GM19035 (cell line): ENCODE measurements around the gene CUL1.

Source experiments
- ATAC-seq: cut with Tn5 transposase; IDR thresholded peaks from one replicate; pipeline ENCODE4 v1.9.1; 2021; ENCODE audit not compliant: unreplicated experiment

CUL1 gene

DNA sequence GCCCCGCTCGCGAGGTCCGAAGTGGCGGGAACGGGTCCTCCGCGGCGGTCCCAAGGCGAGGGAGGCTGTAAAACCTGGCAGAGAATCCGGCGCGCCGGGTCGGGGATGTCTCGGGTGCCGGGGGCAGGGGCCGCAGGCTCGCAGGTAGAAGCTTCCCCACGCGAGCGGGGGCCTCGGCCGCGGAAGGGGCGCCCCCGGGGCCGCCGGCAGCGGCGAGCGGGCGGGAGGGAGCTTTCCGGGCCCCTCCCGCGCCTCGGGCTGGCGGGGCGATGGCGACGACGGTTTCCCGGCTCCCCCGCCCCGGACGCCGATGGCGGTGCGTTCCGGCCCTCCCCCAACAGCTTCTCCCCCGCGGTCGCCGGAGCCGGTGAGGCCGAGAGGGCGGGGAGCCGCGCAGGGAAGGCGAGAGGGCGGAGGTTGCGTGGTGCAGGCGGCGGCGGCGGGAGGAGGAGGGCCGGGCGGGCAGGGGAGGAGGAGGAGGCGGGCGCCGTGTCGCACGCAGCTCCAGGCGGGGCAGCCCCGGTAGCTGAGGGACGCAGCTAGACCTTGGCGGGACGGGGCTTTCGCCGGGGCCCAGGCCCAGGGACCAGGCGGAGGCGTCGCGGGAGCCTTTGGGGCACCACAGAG is at the start of gene CUL1:
Gene CUL1 (plus strand): TSS at position 507 of the 627 bp plus-strand sequence. CDS start 31,220 bp downstream, outside the sequence.
- peak; percentile 75 for ATAC-seq

DNA sequence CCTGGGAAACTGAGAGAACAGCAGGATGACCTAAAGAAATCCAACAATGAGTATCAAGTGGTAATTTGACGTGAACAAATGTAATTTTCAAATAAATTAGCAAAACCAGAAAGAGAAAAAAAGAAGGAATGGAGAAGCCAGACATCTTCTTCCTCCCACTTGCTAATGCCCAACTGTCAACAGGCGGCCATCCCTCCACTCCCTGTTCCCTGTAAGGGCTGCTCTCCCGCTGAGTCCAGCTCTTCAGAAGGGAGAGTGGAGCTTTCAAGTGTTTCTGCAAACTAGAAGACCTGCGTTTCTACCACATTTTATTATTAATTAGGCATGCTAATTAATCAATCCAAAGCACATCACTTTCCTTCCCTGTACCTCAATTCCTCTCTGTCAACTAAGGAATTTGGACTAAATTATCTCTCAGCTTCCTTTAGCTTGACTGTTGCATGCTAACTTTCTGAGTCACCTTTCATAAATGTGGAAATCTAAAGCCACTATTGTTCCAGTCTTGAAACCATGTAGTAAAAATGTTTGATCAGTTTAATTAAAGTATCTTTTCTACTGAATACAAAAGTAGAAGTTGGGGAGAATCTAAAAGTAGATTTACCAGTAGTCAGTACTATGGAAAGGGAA is 48.4 kb upstream of the CUL1 start:
- ATAC-seq: no peak

DNA sequence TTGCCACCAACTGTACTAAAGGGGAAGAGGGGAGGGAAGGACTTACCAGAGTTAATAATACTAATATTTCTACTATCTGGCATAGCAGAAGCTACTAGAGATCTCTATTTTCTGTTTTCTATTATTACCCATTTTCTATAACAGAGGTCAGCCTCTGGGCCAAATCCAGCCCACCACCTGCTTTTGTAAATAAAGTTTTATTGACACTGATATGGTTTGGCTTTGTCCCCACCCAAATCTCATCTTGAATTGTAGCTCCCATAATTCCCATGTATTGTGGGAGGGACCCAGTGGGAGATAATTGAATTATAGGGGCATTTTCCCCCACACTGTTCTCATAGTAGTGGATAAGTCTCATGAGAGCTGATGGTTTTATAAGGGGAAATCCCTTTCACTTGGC is 45.9 kb upstream of the CUL1 start:
- no peak for ATAC-seq

DNA sequence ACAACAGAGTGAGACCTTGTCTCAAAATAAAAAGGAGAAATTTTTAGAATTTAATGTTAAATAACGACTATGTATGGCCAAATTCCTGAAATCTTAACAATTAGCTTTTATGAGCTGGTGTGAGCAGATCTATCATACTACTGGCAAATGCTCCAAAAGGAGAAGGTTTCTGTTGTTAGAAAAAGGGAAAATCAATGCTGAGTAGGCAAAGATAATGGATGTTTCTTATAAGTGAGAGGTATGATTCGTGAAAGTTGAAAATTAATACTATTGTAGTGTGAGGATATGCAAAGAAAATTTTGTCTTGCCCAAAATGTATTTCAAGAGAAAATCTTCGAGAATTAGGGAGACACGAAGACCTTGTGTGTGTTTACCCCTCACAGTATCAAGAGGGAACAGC is 40.8 kb upstream of the CUL1 start:
- no peak for ATAC-seq

DNA sequence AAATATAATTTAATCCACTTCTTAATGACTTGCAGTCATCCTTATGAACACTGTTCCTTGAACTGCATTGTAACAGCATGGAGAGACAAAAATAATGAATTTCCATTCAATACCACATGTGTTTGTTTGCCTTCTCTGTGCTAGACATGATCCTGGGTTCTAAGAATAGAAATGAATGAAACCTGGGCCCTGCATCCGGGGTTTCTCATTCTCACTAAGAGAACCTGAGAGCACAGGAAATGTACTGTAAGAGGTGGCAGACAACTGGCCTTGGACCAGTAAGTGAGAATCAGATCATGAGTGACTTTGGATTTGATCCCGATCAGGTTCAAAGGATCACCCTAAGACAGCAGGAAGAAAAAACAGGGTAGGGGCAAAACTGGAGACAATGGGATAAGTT is 37.2 kb upstream of the CUL1 start:
- ATAC-seq: no peak

DNA sequence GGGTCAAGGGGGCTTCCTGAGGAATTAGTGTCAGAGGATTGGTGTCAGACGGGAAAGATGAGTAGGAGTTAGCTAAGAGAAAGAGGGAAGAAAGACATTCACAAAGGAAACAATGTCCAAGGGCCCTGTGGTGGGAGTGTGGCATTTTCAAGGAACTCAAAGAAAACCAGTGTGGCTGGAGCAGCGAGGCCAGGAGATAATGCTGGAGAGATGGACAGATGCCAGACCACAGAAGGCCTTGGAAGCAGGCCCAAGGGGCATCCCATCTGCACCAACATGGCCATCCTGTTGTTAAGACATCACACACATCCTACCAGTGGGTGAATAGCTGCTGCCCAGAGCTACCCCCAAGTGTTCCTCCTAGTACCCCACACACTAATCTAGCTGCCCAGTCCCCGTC is 36.1 kb upstream of the CUL1 start:
- ATAC-seq: no peak

DNA sequence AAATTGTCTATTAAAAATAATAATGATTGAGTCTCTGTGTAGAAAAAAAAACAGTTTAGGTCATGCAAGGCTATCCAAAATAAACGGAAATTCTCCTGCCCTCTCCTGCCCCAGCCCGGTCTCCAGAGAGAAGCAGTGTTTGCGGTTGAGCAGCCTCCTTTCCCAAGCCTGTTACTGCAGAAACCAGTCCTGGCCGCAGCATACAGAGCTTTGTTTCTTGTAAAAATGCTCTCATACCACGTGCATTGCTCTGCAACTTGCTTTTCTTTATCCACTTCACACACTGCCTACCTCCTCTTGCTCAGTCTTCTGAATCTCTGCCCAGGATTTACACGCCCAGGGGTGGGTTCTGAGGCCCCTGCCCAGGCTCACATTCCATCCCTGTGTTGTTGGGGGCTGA is 34.4 kb upstream of the CUL1 start:
- no peak for ATAC-seq

DNA sequence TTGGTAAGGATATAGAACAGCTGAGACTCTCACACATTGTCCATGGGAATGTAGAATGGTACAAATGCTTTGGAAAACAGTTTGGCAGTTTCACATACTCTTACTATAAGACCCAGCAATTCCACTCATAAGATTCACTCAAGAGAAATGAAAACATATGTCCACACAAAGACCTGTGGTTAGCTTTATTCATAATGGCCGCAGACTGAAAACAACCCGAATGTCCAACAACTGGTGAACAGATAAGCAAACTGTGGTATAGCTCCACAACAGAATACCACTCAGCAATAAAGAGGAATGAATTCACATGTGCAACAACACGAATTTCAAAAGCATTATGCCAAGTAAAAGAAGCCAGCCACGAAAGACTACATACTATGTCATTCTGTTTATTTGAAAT is 33.5 kb upstream of the CUL1 start:
- no peak for ATAC-seq

DNA sequence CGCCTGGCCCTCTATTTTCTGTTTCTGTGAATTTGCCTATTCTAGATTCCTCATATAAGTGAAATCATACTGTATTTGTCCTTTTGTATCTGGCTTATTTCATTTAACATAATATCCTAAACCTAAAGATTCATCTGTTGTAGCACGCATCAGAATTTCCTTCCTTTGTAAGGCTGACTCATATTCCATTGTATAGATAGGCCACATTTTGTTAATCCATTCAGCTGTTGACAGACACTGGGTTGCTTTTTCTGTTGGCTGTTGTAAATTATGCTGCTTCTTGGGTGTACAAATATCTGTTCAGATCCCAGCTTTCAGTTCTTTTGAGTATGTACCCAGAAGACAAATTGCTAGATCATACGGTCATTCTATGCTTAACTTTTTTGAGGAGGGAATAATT is 28.8 kb upstream of the CUL1 start:
- no peak for ATAC-seq

DNA sequence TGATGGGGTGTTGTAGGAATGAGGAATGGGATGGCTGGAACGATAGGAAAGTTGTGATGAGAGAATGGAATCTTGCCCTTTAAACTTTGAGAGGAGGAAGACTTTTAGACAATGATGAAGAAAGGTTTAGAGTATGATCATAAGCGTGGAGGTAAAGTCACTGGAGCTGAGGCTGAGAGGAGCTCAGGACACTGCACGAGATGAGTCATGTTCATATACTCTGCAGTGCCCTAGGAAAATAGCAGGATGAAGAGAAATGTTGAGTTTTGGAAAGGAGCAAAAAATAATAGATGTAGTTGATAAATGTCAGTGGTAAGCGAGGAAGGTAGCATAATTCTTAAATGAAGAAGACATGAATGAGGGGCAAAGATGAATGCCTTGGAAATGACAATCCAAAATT is 28.3 kb upstream of the CUL1 start:
- no peak for ATAC-seq

DNA sequence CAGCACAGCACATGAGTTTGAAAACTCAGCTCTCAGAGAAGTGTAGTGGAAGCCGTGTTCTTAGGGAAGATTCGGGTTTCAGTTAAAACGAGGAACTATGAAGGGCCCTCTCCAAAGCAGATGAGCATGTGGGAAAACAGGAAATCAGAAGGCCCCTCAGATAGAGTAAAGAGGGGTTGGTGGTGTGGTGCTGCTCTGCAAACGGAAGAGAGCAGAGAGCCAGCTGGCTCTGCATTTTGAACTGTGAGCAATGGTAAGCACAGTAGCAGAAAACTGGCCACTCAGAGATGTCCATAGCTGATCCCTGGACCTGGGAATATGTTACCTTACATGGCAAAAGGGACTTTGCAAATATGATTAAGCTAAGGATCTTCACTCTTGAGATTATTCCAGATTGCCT is 27.9 kb upstream of the CUL1 start:
- no peak for ATAC-seq

DNA sequence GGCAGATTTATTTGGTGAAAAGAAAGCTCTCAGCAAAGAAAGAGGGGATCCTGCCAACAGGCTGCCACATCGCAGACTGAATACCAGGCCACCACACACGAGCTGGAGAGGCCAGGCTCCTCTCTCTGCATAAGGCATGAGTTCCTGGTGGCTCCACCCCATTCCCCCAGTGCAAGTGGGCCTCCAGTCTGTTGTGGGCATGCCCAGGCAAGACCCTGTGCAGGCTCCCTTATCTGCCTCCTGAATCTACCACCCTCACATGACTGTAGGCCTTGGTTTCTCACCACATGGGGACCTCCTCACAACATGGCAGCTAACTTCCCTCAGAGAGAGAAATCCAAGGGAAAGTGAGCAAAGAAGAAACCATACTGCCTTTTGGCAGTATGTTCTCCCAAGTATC is 26.7 kb upstream of the CUL1 start:
- no peak for ATAC-seq

DNA sequence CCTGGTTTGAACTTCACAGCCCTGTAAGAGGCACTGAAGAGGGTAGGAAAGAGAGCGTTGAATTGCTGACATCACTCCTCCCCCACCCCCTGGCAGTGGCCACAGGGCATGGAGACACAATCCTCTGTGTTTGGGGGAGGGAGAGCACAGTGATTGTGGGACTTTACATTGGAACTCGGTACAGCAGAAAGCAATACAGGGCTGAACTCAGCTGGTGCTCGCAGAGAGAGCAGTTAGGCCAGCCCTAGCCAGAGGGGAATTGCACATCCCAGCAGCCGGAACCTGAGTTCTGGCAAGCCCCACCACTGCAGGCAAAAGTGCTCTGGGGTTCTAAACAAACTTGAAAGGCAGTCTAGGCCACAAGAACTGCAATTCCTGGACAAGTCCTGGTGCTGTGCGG is 24.0 kb upstream of the CUL1 start:
- no peak for ATAC-seq

DNA sequence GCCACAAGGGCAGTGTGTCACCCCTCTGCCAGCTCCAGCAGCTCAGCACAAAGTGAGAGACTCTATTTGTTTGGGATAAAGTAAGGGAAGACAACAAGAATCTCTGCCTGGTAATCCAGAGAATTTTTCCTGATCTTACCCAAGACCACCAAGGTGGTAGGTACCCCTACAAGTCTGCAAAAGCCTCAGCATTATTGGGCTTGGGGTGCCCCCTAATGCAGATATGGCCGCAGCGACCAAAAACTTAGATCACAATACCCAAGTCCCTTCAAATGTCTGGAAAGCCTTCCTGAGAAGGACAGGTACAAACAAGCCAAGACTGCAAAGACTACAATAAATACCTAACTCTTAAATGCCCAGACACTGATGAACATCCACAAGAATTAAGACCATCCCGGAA is 22.4 kb upstream of the CUL1 start:
- ATAC-seq: no peak

DNA sequence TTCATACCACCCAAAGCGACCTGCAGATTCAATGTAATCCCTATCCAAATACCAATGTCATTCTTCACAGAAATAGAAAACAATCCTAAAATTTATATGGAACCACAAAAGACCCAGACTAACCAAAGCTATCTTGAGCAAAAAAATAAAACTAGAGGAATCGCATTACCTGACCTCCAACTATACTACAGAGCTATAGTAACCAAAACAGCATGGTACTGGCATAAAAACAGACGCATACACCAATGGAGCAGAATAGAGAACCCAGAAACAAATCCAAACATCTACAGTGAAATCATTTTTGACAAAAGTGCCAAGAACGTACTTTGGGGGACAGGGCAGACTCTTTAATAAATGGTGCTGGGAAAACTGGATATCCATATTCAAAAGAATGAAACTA is 16.9 kb upstream of the CUL1 start:
- no peak for ATAC-seq

DNA sequence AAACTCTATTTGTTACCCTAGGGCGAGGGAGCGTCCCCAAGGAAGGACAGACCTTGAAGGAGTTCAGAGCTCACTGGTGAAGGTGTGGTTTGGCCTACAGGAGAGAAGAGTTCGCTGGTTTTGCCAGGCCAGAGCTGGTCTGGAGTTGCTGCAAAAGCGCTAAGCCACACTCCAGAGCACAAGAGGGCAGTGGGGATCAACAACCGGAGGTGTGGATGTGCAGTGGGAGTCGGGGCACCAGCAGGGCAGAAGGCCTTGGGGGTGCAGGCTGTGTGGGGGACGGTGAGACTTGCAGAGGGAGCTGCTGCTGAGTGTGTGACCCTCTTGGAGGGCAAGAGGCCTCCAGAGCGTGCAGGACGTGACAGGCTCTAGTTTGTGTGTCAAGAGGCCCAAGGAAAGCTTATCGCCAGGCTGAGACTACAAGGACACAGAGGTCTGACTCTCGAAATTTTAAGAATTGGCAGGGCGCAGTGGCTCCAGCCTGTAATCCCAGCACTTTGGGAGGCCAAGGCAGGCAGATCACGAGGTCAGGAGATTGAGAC is 14.3 kb upstream of the CUL1 start:
- ATAC-seq: no peak

DNA sequence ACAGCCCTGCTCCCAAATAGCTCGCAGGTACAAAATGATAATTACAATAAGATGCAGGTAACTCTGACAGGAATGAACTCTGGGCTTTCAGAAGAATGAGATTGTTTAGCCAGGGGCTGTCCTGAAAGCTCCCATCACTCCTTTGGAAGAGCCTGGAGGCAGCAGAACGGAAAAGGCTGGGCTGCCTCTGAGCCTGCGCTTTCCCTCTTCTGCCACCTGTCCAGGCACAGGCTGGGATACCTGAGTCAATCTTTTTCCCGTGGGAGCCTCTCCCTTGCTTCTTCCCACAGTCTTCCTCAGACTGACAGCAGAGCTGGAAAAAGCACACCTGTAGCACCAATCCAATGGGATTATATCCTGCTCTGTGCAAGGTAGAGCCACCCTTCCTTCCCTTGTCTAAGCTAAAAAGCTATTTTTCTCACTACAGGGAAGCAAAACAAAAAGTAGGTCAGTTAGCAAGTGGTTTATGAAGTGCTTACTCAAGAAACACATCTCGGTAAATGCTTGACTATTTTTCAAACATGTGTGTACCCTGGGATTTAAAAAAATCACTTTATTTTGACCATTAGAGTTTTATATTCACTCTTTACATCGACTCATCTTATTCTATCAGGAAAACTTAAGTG is 12.3 kb upstream of the CUL1 start:
- no peak for ATAC-seq

DNA sequence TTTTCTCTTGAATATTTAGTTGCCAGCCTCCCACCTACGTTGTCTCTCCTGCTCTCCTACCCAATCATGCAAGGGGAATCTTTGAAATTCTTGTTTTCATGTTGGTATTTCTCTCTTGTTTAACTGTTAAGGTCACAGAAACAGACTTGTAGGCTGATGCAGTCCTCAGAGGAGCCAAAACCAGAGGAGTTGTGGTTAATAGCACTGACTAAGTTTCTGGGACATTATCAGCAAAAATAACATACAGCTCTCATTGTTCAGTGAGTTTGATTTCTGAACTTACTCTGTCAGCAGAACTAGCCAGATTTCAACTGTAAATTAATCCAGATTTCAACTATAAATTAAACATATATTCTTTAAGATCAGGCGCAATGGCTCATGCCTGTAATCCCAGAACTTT is 11.1 kb upstream of the CUL1 start:
- no peak for ATAC-seq

DNA sequence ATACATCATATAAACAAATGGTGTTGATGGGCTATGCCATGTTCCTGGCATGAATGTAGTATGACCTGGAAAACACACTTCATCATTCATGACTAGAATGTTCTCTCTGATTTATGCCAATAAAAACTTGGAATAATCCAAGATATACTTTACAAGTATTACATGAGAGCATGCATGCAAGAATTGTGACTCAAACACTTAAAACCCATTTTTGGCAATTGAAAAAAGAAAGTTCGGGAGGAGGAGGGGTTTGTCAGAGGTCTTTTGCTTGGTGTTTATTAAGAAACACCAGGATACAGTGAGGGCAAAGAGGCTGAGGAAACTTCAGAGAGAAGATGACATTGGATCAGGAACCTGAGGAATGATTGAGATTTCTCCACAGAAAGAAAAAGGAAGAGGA is 10.2 kb upstream of the CUL1 start:
- no peak for ATAC-seq

DNA sequence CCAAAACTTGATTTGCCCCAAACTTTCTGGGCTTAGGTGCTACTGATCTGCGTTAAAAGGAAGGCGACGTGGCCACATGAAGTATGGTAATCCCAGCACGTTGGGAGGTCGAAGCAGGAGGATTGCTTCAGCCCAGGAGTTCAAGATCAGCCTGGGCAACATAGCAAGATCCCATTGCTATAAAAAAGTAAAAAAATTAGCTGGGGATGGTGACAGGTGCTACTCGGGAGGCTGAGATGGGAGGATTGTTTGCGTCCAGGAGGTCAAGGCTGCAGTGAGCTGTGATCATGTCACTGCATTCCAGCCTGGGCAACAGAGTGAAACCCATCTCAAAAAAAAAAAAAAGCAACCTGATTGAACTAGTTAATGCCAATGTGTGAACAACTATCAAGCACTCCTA is 5.1 kb upstream of the CUL1 start:
- no peak for ATAC-seq

DNA sequence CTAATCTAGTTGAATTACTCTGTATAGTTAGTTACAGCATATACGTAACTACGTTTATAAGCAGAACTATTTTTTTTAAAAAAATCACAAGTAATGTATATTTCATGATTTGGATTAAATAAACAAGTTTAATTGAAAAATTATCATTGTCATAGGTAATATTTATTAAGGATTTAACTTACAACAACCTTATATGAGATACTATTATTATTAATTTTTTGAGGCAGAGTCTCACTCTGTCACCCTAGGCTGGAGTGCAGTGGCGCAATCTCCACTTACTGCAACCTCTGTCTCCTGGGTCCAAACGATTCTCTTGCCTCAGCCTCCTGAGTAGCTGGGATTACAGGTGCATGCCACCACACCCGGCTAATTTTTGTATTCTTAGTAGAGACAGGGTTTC is 4.1 kb upstream of the CUL1 start:
- ATAC-seq: no peak

DNA sequence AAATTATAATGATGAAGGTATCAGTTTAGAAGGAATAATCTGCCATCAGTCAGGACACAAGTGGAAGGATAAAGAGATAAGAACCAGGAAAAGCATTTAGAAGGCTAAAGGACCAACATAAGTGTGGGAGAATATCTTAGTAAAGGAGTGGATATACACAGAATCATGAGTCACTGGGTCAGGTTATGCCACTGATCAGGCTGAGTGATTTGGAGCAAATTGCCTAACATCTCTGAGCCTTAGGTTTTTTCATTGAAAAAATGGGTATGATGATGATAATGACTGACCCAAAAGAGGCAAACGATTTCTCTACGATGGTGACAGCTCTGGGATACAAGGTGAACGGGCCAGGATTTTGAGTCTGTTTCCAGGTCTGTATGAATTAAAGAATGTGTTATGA is 2.8 kb upstream of the CUL1 start:
- no peak for ATAC-seq

DNA sequence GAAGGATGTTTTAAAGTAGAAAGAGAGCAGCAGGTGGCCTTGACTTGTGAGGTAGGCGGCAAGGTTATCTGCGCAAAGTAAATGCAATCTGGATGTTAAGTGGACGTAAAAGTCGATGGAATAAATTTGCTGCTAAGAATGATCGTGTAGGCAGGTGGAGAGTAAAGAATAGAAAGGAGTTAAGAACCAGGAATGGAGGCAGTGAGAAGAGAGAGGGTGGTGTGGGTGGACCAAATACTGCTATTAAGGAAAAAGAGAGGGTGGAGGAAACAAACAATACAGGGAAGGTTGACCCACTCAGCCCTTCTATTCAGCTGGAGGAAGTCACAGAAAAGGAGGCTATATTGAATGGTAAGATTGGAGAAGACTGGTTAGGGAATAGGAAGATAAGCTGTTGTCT is 1.9 kb upstream of the CUL1 start:
- ATAC-seq: no peak
